MM.1S (cell line): ENCODE data around the gene PARP16.

ENCODE experiments used
- CTCF ChIP-seq: fragments of 300-600 bp; sonication (generic); IDR thresholded peaks from 2 replicates; pipeline ENCODE4 v1.5.1; 2016; ENCODE audit warnings: antibody characterized with exemption, low read length, mixed read lengths
- EZH2 ChIP-seq: fragments of 300-600 bp; sonication (generic); optimal IDR thresholded peaks from 2 replicates; pipeline ENCODE3; 2017; ENCODE audit warnings: low read depth, mild to moderate bottlenecking, antibody characterized with exemption, low read length, mixed read lengths
- EZH2phosphoT487 ChIP-seq: fragments of 300-600 bp; sonication (generic); IDR thresholded peaks from 2 replicates; pipeline ENCODE4 v1.6.1; 2018; ENCODE audit warnings: antibody characterized with exemption, low read length

- TF ChIP-seq EZH2 (no peak), CTCF (peak; percentile 45), EZH2phosphoT487 (no peak)
Observed at GRCh38 chr15:65212097-65212496, 74.6 kb downstream of the PARP16 start.
